ES-I3 (cell line): ENCODE data around the gene TMEM203.
"Not testable (repeated sequence)": the region's sequence is repeated elsewhere in the genome, so short reads cannot be mapped to it uniquely, and the experiment has no call there.

Source experiments
- H3K36me3 ChIP-seq: 2 replicates; pipeline ENCODE4 v1.6.1; 2013; ENCODE audit warnings: mild to moderate bottlenecking, low read length, control low read depth, moderate library complexity; ENCODE audit not compliant: insufficient read depth
- H3K4me1 ChIP-seq: 2 replicates; pipeline ENCODE4 v1.6.1; 2013; ENCODE audit warnings: mild to moderate bottlenecking, control low read depth, low read length; ENCODE audit not compliant: insufficient read depth
- H3K9ac ChIP-seq: 2 replicates; pipeline ENCODE4 v1.6.1; 2013; ENCODE audit warnings: low read depth, mild to moderate bottlenecking, low read length, moderate library complexity
- H3K9me3 ChIP-seq: 2 replicates; pipeline ENCODE4 v1.6.1; 2013; ENCODE audit warnings: mild to moderate bottlenecking, low read length, moderate library complexity; ENCODE audit not compliant: control insufficient read depth, insufficient read depth

The TMEM203 gene

GRCh38 chr9:137244486-137245449, 39.3 kb upstream of the TMEM203 start:
- no peak overlapping the region for H3K9ac ChIP-seq
- H3K36me3 ChIP-seq: peaks cover 12% of the 10 kb centered on the region

GRCh38 chr9:137243626-137244485, 38.4 kb upstream of the TMEM203 start:
- Histone ChIP-seq H3K4me1 (peaks cover 18% of the 10 kb centered on the region; the same call in 1 of the 2 replicates), H3K9ac (no peak overlapping the region), H3K9me3 (no peaks in the 10 kb centered on the region), H3K36me3 (peaks cover 12% of the 10 kb centered on the region)

More at GRCh38 chr9:137244486-137245449, 39.3 kb upstream of the TMEM203 start:
- H3K4me1 ChIP-seq: peaks cover 18% of the 10 kb centered on the region; the same call in 1 of the 2 replicates
- no peaks in the 10 kb centered on the region for H3K9me3 ChIP-seq

- Histone ChIP-seq H3K4me1 (peaks cover 18% of the 10 kb centered on the region; the same call in 1 of the 2 replicates), H3K36me3 (peaks cover 12% of the 10 kb centered on the region)
- not testable (repeated sequence) for H3K9ac ChIP-seq, H3K9me3 ChIP-seq
Measured at GRCh38 chr9:137243266-137243625, 37.8 kb upstream of the TMEM203 start.

GRCh38 chr9:137242269-137243203, 37.1 kb upstream of the TMEM203 start:
- H3K36me3 ChIP-seq: peaks cover 12% of the 10 kb centered on the region
- H3K9me3 ChIP-seq: no peaks in the 10 kb centered on the region
- peaks cover 18% of the 10 kb centered on the region; the same call in 1 of the 2 replicates for H3K4me1 ChIP-seq
- H3K9ac ChIP-seq: peak overlapping the region; percentile 70; the same call in 1 of the 2 replicates

GRCh38 chr9:137241490-137242268, 36.2 kb upstream of the TMEM203 start:
- Histone ChIP-seq H3K4me1 (peaks cover 24% of the 10 kb centered on the region; the same call in 1 of the 2 replicates), H3K9me3 (no peaks in the 10 kb centered on the region), H3K9ac (peak overlapping the region; percentile 70), H3K36me3 (peaks cover 12% of the 10 kb centered on the region)

- peaks cover 29% of the 10 kb centered on the region; the same call in 1 of the 2 replicates for H3K4me1 ChIP-seq
- H3K36me3 ChIP-seq: peaks cover 12% of the 10 kb centered on the region
- peak within 1 kb of the TSS; percentile 94 for H3K9ac ChIP-seq
- H3K9me3 ChIP-seq: no peaks in the 10 kb centered on the region
Measured at GRCh38 chr9:137240841-137241489, 35.5 kb upstream of the TMEM203 start, which contains the start of gene TUBB4B. Gene TUBB4B, plus strand, starts transcription at chr9:137241287. Its CDS starts 74 bp downstream, at chr9:137241361.

- peaks cover 30% of the 10 kb centered on the region; the same call in 1 of the 2 replicates for H3K4me1 ChIP-seq
- H3K9me3 ChIP-seq: no peaks in the 10 kb centered on the region
- H3K9ac ChIP-seq: peak overlapping the region; percentile 94
- peaks cover 12% of the 10 kb centered on the region for H3K36me3 ChIP-seq
Measured at GRCh38 chr9:137240318-137240840, 34.9 kb upstream of the TMEM203 start.

- H3K9ac ChIP-seq: peak overlapping the region; percentile 94
- peaks cover 26% of the 10 kb centered on the region; the same call in 1 of the 2 replicates for H3K4me1 ChIP-seq
- H3K9me3 ChIP-seq: not testable (repeated sequence)
- H3K36me3 ChIP-seq: peaks cover 12% of the 10 kb centered on the region
Measured at GRCh38 chr9:137239541-137240200, 34.2 kb upstream of the TMEM203 start.

- H3K36me3 ChIP-seq: peaks cover 9% of the 10 kb centered on the region
- no peak overlapping the region for H3K9ac ChIP-seq
- peaks cover 16% of the 10 kb centered on the region; the same call in 1 of the 2 replicates for H3K4me1 ChIP-seq
- H3K9me3 ChIP-seq: no peaks in the 10 kb centered on the region
Measured at GRCh38 chr9:137237759-137238726, 32.6 kb upstream of the TMEM203 start.

GRCh38 chr9:137236936-137237421, 31.5 kb upstream of the TMEM203 start:
- no peaks in the 10 kb centered on the region for H3K9me3 ChIP-seq
- H3K9ac ChIP-seq: peak overlapping the region; percentile 13; the same call in 1 of the 2 replicates
- peaks cover 12% of the 10 kb centered on the region; the same call in 1 of the 2 replicates for H3K4me1 ChIP-seq
- H3K36me3 ChIP-seq: no peaks in the 10 kb centered on the region
